A549 (cell line): ENCODE measurements around the gene IMP3. TPM values are rescaled to one million over a fixed set of nuclear protein-coding genes. Genes with fewer than 3 reads are reported as not detected.
"Not testable (repeated sequence)": the region's sequence is repeated elsewhere in the genome, so short reads cannot be mapped to it uniquely, and the experiment has no call there.

Source experiments
- ATAC-seq, 2 experiments: fragments of 200-7000 bp in 1 of 2; fragments of >200 bp in 1 of 2; cut with Nextera tagmentation in 1 of 2; cut with Tn5 transposase in 1 of 2; 3 replicates each; pipeline versions ENCODE4 v1.8.0 to v1.9.1; 2018 to 2020; ENCODE audit warnings: mild to moderate bottlenecking in 1 of 2, moderate library complexity in 1 of 2
- CTCF ChIA-PET: fragments of 300-600 bp; sonication (Branson Sonifier 250); formaldehyde crosslinking; extraction: SDS; loops from one replicate; lab custom pipeline; 2021; ENCODE audit warnings: antibody characterized with exemption, inconsistent platforms; lab: Yijun Ruan, JAX
- POLR2A ChIA-PET: fragments of 350-600 bp; formaldehyde crosslinking; extraction: SDS; loops from one replicate; lab custom pipeline; 2021; ENCODE audit warnings: antibody characterized with exemption, inconsistent platforms; lab: Yijun Ruan, JAX
- DNase-seq, 2 experiments: peaks; one replicate each; pipeline versions ENCODE4 v3.0.0 to v3.0.0-alpha.2; 2011 to 2016; ENCODE audit warnings: low read depth in 1 of 2, low spot score in 1 of 2
- FAIRE-seq: peaks from 2 replicates; lab custom pipeline; 2011; peaks lifted over from hg19 to GRCh38; lab: Jason Lieb, UNC
- H3K27ac ChIP-seq, 2 experiments: fragments of >200 bp; sonication (Bioruptor Twin); formaldehyde crosslinking; 3 replicates each; pipeline ENCODE4 v1.5.1; 2016 to 2017
- H3K4me1 ChIP-seq: fragments of >200 bp; sonication (Bioruptor Twin); formaldehyde crosslinking; 3 replicates; pipeline ENCODE4 v1.6.1; 2016
- H3K4me2 ChIP-seq: fragments of >200 bp; sonication (Bioruptor Twin); formaldehyde crosslinking; 3 replicates; pipeline ENCODE4 v1.6.1; 2016
- H3K4me3 ChIP-seq: fragments of >200 bp; sonication (Bioruptor Twin); formaldehyde crosslinking; 3 replicates; pipeline ENCODE4 v1.5.1; 2016
- H3K9me3 ChIP-seq: fragments of >200 bp; sonication (Bioruptor Twin); formaldehyde crosslinking; 3 replicates; pipeline ENCODE4 v1.6.1; 2016
- BHLHE40 ChIP-seq: IDR thresholded peaks from 2 replicates; pipeline ENCODE4 v1.6.1; 2012; ENCODE audit warnings: low read depth, low read length, inconsistent platforms
- CHD2 ChIP-seq: fragments of 150-350 bp; IDR thresholded peaks from 2 replicates; pipeline ENCODE4 v1.6.1; 2014; ENCODE audit warnings: low read length; ENCODE audit not compliant: partially characterized antibody
- CTCF ChIP-seq: fragments of >200 bp; sonication (Bioruptor Twin); formaldehyde crosslinking; IDR thresholded peaks from 3 replicates; pipeline ENCODE4 v1.5.1; 2016
- HES2 ChIP-seq: fragments of >200 bp; sonication (Bioruptor Twin); formaldehyde crosslinking; IDR thresholded peaks from 2 replicates; pipeline ENCODE4 v1.6.1; 2016
- HEYL ChIP-seq: fragments of 250-450 bp; sonication (Bioruptor Pico); IDR thresholded peaks from 2 replicates; pipeline ENCODE4 v1.8.0; 2021; ENCODE audit warnings: mild to moderate bottlenecking, moderate library complexity
- JUN ChIP-seq, 2 experiments: fragments of >200 bp; sonication (Bioruptor Twin); formaldehyde crosslinking; IDR thresholded peaks; 2 replicates in 1 of 2; 3 replicates in 1 of 2; pipeline ENCODE4 v1.6.1; 2016 to 2017
- KDM5A ChIP-seq: fragments of 200-600 bp; sonication (generic); IDR thresholded peaks from 2 replicates; pipeline ENCODE4 v1.6.1; 2016; ENCODE audit warnings: antibody characterized with exemption, mild to moderate bottlenecking
- MAFK ChIP-seq: fragments of 450-650 bp; IDR thresholded peaks from 2 replicates; pipeline ENCODE4 v1.6.1; 2014; ENCODE audit not compliant: partially characterized antibody
- MAX ChIP-seq: IDR thresholded peaks from 2 replicates; pipeline ENCODE4 v1.6.1; 2012
- MAZ ChIP-seq: fragments of 150-350 bp; IDR thresholded peaks from 2 replicates; pipeline ENCODE4 v1.6.1; 2014; ENCODE audit warnings: antibody characterized with exemption, low read depth, low read length, borderline replicate concordance
- POLR2A ChIP-seq: IDR thresholded peaks from 2 replicates; pipeline ENCODE4 v1.6.1; 2012; ENCODE audit warnings: mild to moderate bottlenecking, low read length
- RARB ChIP-seq: fragments of 250-450 bp; sonication (Bioruptor Pico); IDR thresholded peaks from 2 replicates; pipeline ENCODE4 v1.8.0; 2021; ENCODE audit warnings: mild to moderate bottlenecking, moderate library complexity
- RCOR1 ChIP-seq: fragments of 150-350 bp; IDR thresholded peaks from 2 replicates; pipeline ENCODE4 v1.6.1; 2014; ENCODE audit warnings: antibody characterized with exemption, low read length, low read depth
- REST ChIP-seq: fragments of 200-600 bp; sonication (generic); IDR thresholded peaks from 2 replicates; pipeline ENCODE4 v1.6.1; 2016; ENCODE audit warnings: antibody characterized with exemption, mild to moderate bottlenecking, moderate library complexity
- RFX5 ChIP-seq: fragments of 450-650 bp; IDR thresholded peaks from 2 replicates; pipeline ENCODE4 v1.7.1; 2014; ENCODE audit warnings: antibody characterized with exemption, mild to moderate bottlenecking, moderate library complexity
- SMC3 ChIP-seq: fragments of >200 bp; sonication (Bioruptor Twin); formaldehyde crosslinking; IDR thresholded peaks from 3 replicates; pipeline ENCODE4 v1.6.1; 2018; ENCODE audit warnings: inconsistent platforms
- ZNF302 ChIP-seq: fragments of 250-450 bp; sonication (Bioruptor Pico); IDR thresholded peaks from 2 replicates; pipeline ENCODE4 v1.9.0; 2021; ENCODE audit warnings: inconsistent platforms, mild to moderate bottlenecking, moderate library complexity
- WGBS: methylation state at CpG from one replicate; pipeline ENCODE4 v1.1.6; 2017; ENCODE audit errors: missing lambda C conversion rate; 5-methylcytosine and 5-hydroxymethylcytosine counted together
- polyA plus RNA-seq, 4 experiments: library from polyadenylated mRNA; depleted of rRNA in 3 of 4; stranded (reverse); fragments of >200 nt; fragmentation: RNase III in 1 of 4; extraction: RNeasy Plus Mini Kit Qiagen cat#74134 plus additional on column Dnase treatment in 1 of 4; gene quantifications; 2 replicates in 3 of 4; 3 replicates in 1 of 4; pipeline ENCODE4 v1.2.3, GENCODE V29; 2011 to 2017

The IMP3 gene
- polyA plus RNA-seq, 2 of the 4 experiments (the other 2 are of a cell fraction): 90.0 to 94.7 TPM

- CTCF ChIA-PET: interaction anchor here (0.8 to 23.4 kb wide), 21 partner anchors 12 to 319 kb away, joined by 3 to 394 read pairs (median 9); partner anchors contain the start of genes IMP3, MAN2C1, PTPN9 and SNUPN
- no peak for FAIRE-seq
- no peaks in the 10 kb centered on the region for H3K9me3 ChIP-seq
Measured at GRCh38 chr15:75682181-75683135, 42.4 kb upstream of the IMP3 start.

GRCh38 chr15:75680007-75680789, 40.2 kb upstream of the IMP3 start:
- DNase-seq: no peak
- no peaks in the 10 kb centered on the region for H3K4me1 ChIP-seq
- no peak for FAIRE-seq
- WGBS: 75% methylated on average over 11 of the region's 11 CpGs
- peak overlapping the region in 1 of 2 experiments; percentile 36; a peak in 1 of 6 replicates for H3K27ac ChIP-seq
- POLR2A ChIA-PET: interaction anchor here (1.3 kb wide), 1 partner anchor 40 kb away, joined by 4 read pairs; the partner anchor contains the start of gene IMP3
- H3K4me3 ChIP-seq: no peak overlapping the region
- H3K9me3 ChIP-seq: no peaks in the 10 kb centered on the region
- no peak for TF ChIP-seq HEYL
- TF ChIP-seq BHLHE40: no peak
- no peak for TF ChIP-seq KDM5A
- TF ChIP-seq CHD2: no peak
- TF ChIP-seq JUN (IDR thresholded peaks at IDR 0.05): no peak
- TF ChIP-seq MAZ: no peak
- no peak for TF ChIP-seq HES2
- CTCF ChIA-PET: interaction anchor here (1.0 to 23.4 kb wide), 8 partner anchors 10 to 312 kb away, joined by 3 to 394 read pairs (median 16); partner anchors contain the start of genes IMP3, MAN2C1, PTPN9 and SNUPN
- no peak overlapping the region for H3K4me2 ChIP-seq
- ATAC-seq: no peak

More at GRCh38 chr15:75682181-75683135, 42.4 kb upstream of the IMP3 start:
- Histone ChIP-seq H3K27ac (no peak overlapping the region), H3K4me3 (no peak overlapping the region), H3K4me2 (no peak overlapping the region), H3K4me1 (no peaks in the 10 kb centered on the region)
- DNase-seq: no peak
- POLR2A ChIA-PET: interaction anchor here (0.5 to 2.0 kb wide), 3 partner anchors 43 to 314 kb away, joined by 3 to 7 read pairs (median 6); partner anchors contain the start of genes IMP3 and MAN2C1
- no peak for ATAC-seq
- 90% methylated on average over 36 of the region's 40 CpGs for WGBS
- no peak for TF ChIP-seq RCOR1

- ATAC-seq, H3K27ac ChIP-seq, H3K4me2 ChIP-seq, H3K4me3 ChIP-seq, H3K9me3 ChIP-seq, FAIRE-seq, H3K4me1 ChIP-seq, DNase-seq: not testable (repeated sequence)
- ChIA-PET CTCF (interaction anchor here (0.5 to 23.4 kb wide), 8 partner anchors 8 to 310 kb away, joined by 4 to 394 read pairs (median 10); partner anchors contain the start of genes IMP3, MAN2C1, SNUPN and SNX33), POLR2A (interaction anchor here (2.3 kb wide), 1 partner anchor 310 kb away, joined by 6 read pairs; the partner anchor contains the start of gene MAN2C1)
- 81% methylated on average over 6 of the region's 6 CpGs for WGBS
Measured at GRCh38 chr15:75678324-75678690, 38.3 kb upstream of the IMP3 start.

GRCh38 chr15:75677465-75678323, 37.7 kb upstream of the IMP3 start:
- H3K9me3 ChIP-seq: no peaks in the 10 kb centered on the region
- WGBS: 82% methylated on average over 16 of the region's 16 CpGs
- no peak for DNase-seq
- no peak overlapping the region for H3K4me3 ChIP-seq
- CTCF ChIA-PET: interaction anchor here (0.8 to 23.4 kb wide), 9 partner anchors 5 to 169 kb away, joined by 3 to 394 read pairs (median 13); partner anchors contain the start of genes IMP3, SNUPN and SNX33
- ATAC-seq: no peak
- no peak overlapping the region for H3K4me2 ChIP-seq
- no peak overlapping the region for H3K27ac ChIP-seq
- peaks cover 12% of the 10 kb centered on the region for H3K4me1 ChIP-seq
- POLR2A ChIA-PET: interaction anchor here (2.3 kb wide), 1 partner anchor 309 kb away, joined by 6 read pairs; the partner anchor contains the start of gene MAN2C1
- no peak for FAIRE-seq
- TF ChIP-seq CHD2 (no peak), POLR2A (no peak), MAX (no peak), REST (no peak), MAFK (no peak), ZNF302 (CRISPR knock-in tag) (no peak), RARB (CRISPR knock-in tag) (no peak), SMC3 (no peak), CTCF (no peak), RFX5 (no peak)
